H1 (cell line): ENCODE data around the gene PRKCH. TPM values are rescaled to one million over a fixed set of nuclear protein-coding genes. Genes with fewer than 3 reads are reported as not detected.

ENCODE experiments used
- ATF2 ChIP-seq: IDR thresholded peaks from 2 replicates; pipeline ENCODE4 v1.6.1; 2012; ENCODE audit warnings: low read length, inconsistent platforms
- GTF2F1 ChIP-seq: IDR thresholded peaks from 2 replicates; pipeline ENCODE4 v1.6.1; 2012; ENCODE audit warnings: low read depth, low read length, improper control_type of control experiment, borderline replicate concordance
- TEAD4 ChIP-seq: IDR thresholded peaks from 2 replicates; pipeline ENCODE4 v1.6.1; 2012; ENCODE audit warnings: low read depth, low read length, inconsistent platforms, mixed read lengths
- polyA plus RNA-seq, 7 experiments: library from polyadenylated mRNA; depleted of rRNA in 3 of 7; stranded (reverse) in 5 of 7; unstranded in 2 of 7; fragments of >200 nt in 5 of 7; fragments of 200-250 nt in 2 of 7; gene quantifications; 1 replicate in 5 of 7; 2 replicates in 1 of 7; 4 replicates in 1 of 7; pipeline versions ENCODE4 v1.2.1 to v1.2.3, GENCODE V29; 2011 to 2013; ENCODE audit warnings: missing spikeins in 2 of 7, mixed read lengths in 2 of 7
- total RNA-seq: library from RNA; stranded (reverse); fragmentation: NEBNext Ultra II Directional; extraction: Animal tissue kit (Norgen Biotek cat#: 25700); gene quantifications from 2 replicates; pipeline ENCODE4 v1.2.1, GENCODE V29; 2021

Gene PRKCH
- total and polyA plus RNA-seq, 2 of the 8 experiments (the other 6 are each of a cell fraction or from before 2014, with no cell fraction given) = 6.4 to 7.0 TPM

GRCh38 chr14:61593330-61593729, 272.0 kb downstream of the PRKCH start (continued):
- no peak for TF ChIP-seq GTF2F1
- TF ChIP-seq ATF2 = no peak
- no peak for TF ChIP-seq TEAD4
